SH-SY5Y (cell line): ENCODE measurements around the gene CLPSL1.

Experiments used
- GATA2 ChIP-seq: IDR thresholded peaks from 2 replicates; pipeline ENCODE4 v1.6.1; 2011; ENCODE audit warnings: mild to moderate bottlenecking, low read depth, low read length
- GATA3 ChIP-seq: IDR thresholded peaks from 2 replicates; pipeline ENCODE4 v1.6.1; 2011; ENCODE audit warnings: low read depth, mild to moderate bottlenecking, low read length, moderate library complexity

CLPSL1 gene

GRCh38 chr6:35750557-35750956 lies 30.3 kb upstream of the CLPSL1 start:
- no peak for TF ChIP-seq GATA3

GRCh38 chr6:35751594-35751993 lies 29.2 kb upstream of the CLPSL1 start:
- no peak for TF ChIP-seq GATA3
- no peak for TF ChIP-seq GATA2

- no peak for TF ChIP-seq GATA3
- no peak for TF ChIP-seq GATA2
Measured at GRCh38 chr6:35752330-35752729, 28.5 kb upstream of the CLPSL1 start.

- no peak for TF ChIP-seq GATA2
- TF ChIP-seq GATA3 = no peak
Measured at GRCh38 chr6:35754452-35755277, 26.2 kb upstream of the CLPSL1 start.

- TF ChIP-seq GATA3 (no peak), GATA2 (no peak)
Measured at GRCh38 chr6:35755278-35755924, 25.4 kb upstream of the CLPSL1 start.

- TF ChIP-seq GATA2 = no peak
- TF ChIP-seq GATA3 = no peak
Measured at GRCh38 chr6:35757456-35758123, 23.2 kb upstream of the CLPSL1 start.

GRCh38 chr6:35759426-35759825 lies 21.4 kb upstream of the CLPSL1 start:
- TF ChIP-seq GATA2 = no peak
- TF ChIP-seq GATA3 = no peak

- TF ChIP-seq GATA3 = no peak
- TF ChIP-seq GATA2 = no peak
Measured at GRCh38 chr6:35765739-35766138, 15.1 kb upstream of the CLPSL1 start.

- TF ChIP-seq GATA3 = no peak
- TF ChIP-seq GATA2 = no peak
Measured at GRCh38 chr6:35769211-35769610, 11.6 kb upstream of the CLPSL1 start.

- no peak for TF ChIP-seq GATA3
- no peak for TF ChIP-seq GATA2
Measured at GRCh38 chr6:35771343-35771627, 9.5 kb upstream of the CLPSL1 start.

GRCh38 chr6:35774116-35774794 lies 6.6 kb upstream of the CLPSL1 start:
- TF ChIP-seq GATA3 (no peak), GATA2 (no peak)

- TF ChIP-seq GATA3 (no peak), GATA2 (no peak)
Measured at GRCh38 chr6:35775031-35775430, 5.8 kb upstream of the CLPSL1 start.

- no peak for TF ChIP-seq GATA3
Measured at GRCh38 chr6:35776364-35777215, 4.2 kb upstream of the CLPSL1 start, which contains the start of gene CLPSL2. CLPSL2 (plus strand) TSS chr6:35776598; CDS start chr6:35776619, 21 bp downstream.
